Adrenal gland (tissue), 12 donors: ENCODE data around the gene DEPDC4. TPM values are rescaled to one million over a fixed set of nuclear protein-coding genes. Genes with fewer than 3 reads are reported as not detected.
A peak's percentile ranks its signal among the peaks of the same experiment; 100 is the strongest.
"Not testable (repeated sequence)": the region's sequence is repeated elsewhere in the genome, so short reads cannot be mapped to it uniquely, and the experiment has no call there.

Experiments used
- DNase-seq, 7 donors: peaks; one replicate each; pipeline ENCODE4 v3.0.0-alpha.2; 2019 to 2020
- H3K27ac ChIP-seq, 5 donors: fragments of 200-600 bp; sonication (generic) in 4 of 5; 1 replicate in 3 of 5; 2 replicates in 2 of 5; pipeline versions ENCODE4 v1.5.1 to v1.8.0; 2016 to 2020; ENCODE audit warnings: mild to moderate bottlenecking in 1 of 5
- H3K27me3 ChIP-seq: fragments of 200-600 bp; 2 replicates; pipeline ENCODE4 v1.8.0; 2021
- H3K36me3 ChIP-seq, 2 donors: fragments of 200-600 bp; replicated peaks in 1 of 2; 1 replicate in 1 of 2; 2 replicates in 1 of 2; pipeline versions ENCODE4 v1.5.1 to v1.8.0; 2018 to 2022
- H3K4me1 ChIP-seq, 2 donors: fragments of 200-600 bp; replicated peaks in 1 of 2; 1 replicate in 1 of 2; 2 replicates in 1 of 2; pipeline versions ENCODE4 v1.5.1 to v1.8.0; 2018 to 2021
- H3K4me3 ChIP-seq, 4 donors: fragments of 200-600 bp; sonication (generic) in 3 of 4; one replicate each; pipeline ENCODE4 v1.5.1; 2016 to 2018
- H3K9me3 ChIP-seq, 3 donors: fragments of 200-600 bp; sonication (generic) in 1 of 3; replicated peaks in 1 of 3; 1 replicate in 2 of 3; 2 replicates in 1 of 3; pipeline versions ENCODE4 v1.5.1 to v1.8.0; 2016 to 2021
- CTCF ChIP-seq, 6 experiments: fragments of 450-650 bp in 4 of 6; fragments of 200-600 bp in 2 of 6; sonication (generic) in 1 of 6; IDR thresholded peaks; 1 replicate in 5 of 6; 2 replicates in 1 of 6; pipeline versions ENCODE4 v1.5.1 to v1.8.0; 2016 to 2021; ENCODE audit warnings: antibody characterized with exemption in 6 of 6, mild to moderate bottlenecking in 2 of 6, moderate library complexity in 1 of 6
- POLR2A ChIP-seq, 2 donors: fragments of 450-650 bp; IDR thresholded peaks; one replicate each; pipeline ENCODE4 v1.6.1; 2017; ENCODE audit warnings: antibody characterized with exemption in 2 of 2, mild to moderate bottlenecking in 2 of 2, moderate library complexity in 1 of 2
- WGBS, 4 donors: extraction: QIAGEN DNeasy Blood & Tissue Kit in 2 of 4; methylation state at CpG; one replicate each; pipeline versions ENCODE4 v1.1.5 to v1.1.7; 2013 to 2017; 5-methylcytosine and 5-hydroxymethylcytosine counted together
- intact Hi-C, 2 donors: fragments of 100-400 bp; cut with DNase I; formaldehyde crosslinking; loops; one replicate each; pipeline versions ENCODE4 v1.14.1 to v1.15.0; 2022 to 2023
- polyA plus RNA-seq, 3 donors: library from polyadenylated mRNA; stranded (reverse); fragments of 200-250 nt in 2 of 3; fragments of 350-450 nt in 1 of 3; fragmentation: Illumina TruSeq in 1 of 3; extraction: RNeasy Lipid Tissue Mini Kit (QIAGEN cat#74804) in 1 of 3; gene quantifications; one replicate each; pipeline ENCODE4 v1.2.3, GENCODE V29; 2013 to 2014
- total RNA-seq, 9 donors: library from RNA; depleted of rRNA in 4 of 9; stranded (reverse); fragments of >200 nt in 4 of 9; fragments of 120-200 nt in 1 of 9; fragmentation: NEBNext Ultra II Directional in 1 of 9; extraction: Animal tissue kit (Norgen Biotek cat#: 25700) in 1 of 9; gene quantifications; one replicate each; pipeline versions ENCODE4 v1.1.0 to v1.2.4, GENCODE V29; 2013 to 2023
- donor health status: healthy with polysubstance abuse.
- donor health status: Bipolar disorder and iron deficiency.
- donor health status: DM: yes; HTN: yes; CAD: no.
- donor health status: DM: no; HTN: no; CAD: no.
- donor health status: DM: no; HTN: no; CAD: no.
- donor health status: DM: yes; HTN: yes; CAD: no.

The DEPDC4 gene
- total and polyA plus RNA-seq, 12 donors, result 0.17 to 3.5 (median 1.5) TPM; not detected in 1

DNA sequence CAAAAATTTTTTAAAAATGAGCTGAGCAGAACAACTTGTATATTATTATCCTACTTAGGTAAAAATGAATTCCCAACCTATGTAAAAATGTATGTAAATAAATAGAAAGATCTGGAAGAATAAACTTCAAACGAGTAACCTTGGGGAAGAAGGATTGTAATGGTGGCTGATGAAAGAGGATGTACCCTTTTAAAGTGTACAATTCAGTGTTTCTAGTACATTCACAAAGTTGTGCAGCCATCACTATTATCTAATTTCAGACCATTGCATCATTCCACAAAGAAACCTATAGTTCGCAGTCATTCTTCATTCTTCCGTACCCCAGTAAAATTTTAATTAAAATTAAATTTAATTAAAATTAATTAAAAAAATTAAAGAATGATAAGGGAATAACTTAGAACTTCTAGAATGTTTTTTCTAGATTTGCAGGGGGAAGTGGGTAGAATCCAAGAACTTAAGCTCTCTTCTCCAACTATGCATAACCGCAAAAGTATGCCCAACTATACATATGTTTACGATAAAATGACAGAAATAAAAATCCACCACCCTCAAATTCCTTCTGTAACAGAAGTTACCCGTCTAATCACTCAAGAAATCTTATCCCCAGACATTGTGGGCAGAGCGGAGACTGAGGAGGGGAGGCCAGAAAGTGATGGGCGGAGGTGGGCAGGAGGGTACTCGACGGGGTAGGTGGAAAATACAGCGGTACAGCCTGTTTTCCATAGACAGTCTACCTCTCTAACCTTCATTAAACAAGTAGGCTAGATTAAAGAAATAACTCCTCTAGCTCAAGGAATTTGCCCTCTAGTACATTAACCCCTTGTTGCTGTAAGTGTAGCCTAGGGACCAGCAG is 921 bp downstream of the DEPDC4 start:
- DNase-seq, result no peak
- H3K4me1 ChIP-seq, result peaks cover 15 to 30% of the 10 kb centered on the region in 2 donors
- no peaks in the 10 kb centered on the region for H3K36me3 ChIP-seq
- peak overlapping the region in 3 of 5 donors; percentile 96 to 98 (median 97) for H3K27ac ChIP-seq
- no peak for TF ChIP-seq POLR2A (IDR thresholded peaks at IDR 0.05)
- TF ChIP-seq CTCF (IDR thresholded peaks at IDR 0.05), result no peak
- H3K27me3 ChIP-seq, result no peaks in the 10 kb centered on the region
- H3K4me3 ChIP-seq, result peak overlapping the region in 2 of 4 donors; percentile 65 to 78
- WGBS, 4 donors, result 68 to 72% (median 70%) methylated on average over 11 of the region's 11 CpGs
- intact Hi-C loops, result no loop called here
- no peaks in the 10 kb centered on the region for H3K9me3 ChIP-seq

GRCh38 chr12:100265107-100265506 is 1.8 kb downstream of the DEPDC4 start:
- DNase-seq, intact Hi-C loops, H3K27ac ChIP-seq, H3K27me3 ChIP-seq, H3K9me3 ChIP-seq, H3K36me3 ChIP-seq, H3K4me3 ChIP-seq: not testable (repeated sequence)
- WGBS, 4 donors, result 94 to 96% (median 95%) methylated on average over 5 of the region's 5 CpGs
- H3K4me1 ChIP-seq, result peaks cover 15 to 21% of the 10 kb centered on the region in 2 donors

DNA sequence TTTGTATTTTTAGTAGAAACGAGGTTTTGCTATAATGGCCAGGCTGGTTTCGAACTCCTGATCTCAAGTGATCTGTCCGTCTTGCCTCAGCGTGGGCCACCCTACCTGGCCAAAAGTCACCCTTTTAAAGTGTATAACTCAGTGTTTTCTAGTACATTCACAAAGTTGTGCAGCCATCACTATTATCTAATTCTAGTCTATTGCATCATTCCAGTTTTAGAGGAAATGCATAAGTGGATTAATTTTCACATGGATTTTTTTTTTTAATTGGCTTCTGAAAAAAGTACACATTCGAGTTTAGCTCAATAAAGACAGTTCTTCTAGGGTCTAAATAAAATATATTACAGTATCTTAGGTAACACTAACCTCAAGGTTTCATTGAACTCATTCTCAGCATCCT is 3.7 kb downstream of the DEPDC4 start:
- H3K36me3 ChIP-seq, result no peaks in the 10 kb centered on the region
- H3K4me3 ChIP-seq, result no peak overlapping the region
- TF ChIP-seq CTCF (IDR thresholded peaks at IDR 0.05), result no peak
- no peak for TF ChIP-seq POLR2A (IDR thresholded peaks at IDR 0.05)
- no peaks in the 10 kb centered on the region for H3K9me3 ChIP-seq
- no peak overlapping the region for H3K27ac ChIP-seq
- WGBS, 4 donors, result 86 to 89% (median 88%) methylated on average over 5 of the region's 5 CpGs
- DNase-seq, result no peak
- H3K4me1 ChIP-seq, result peaks cover 2 to 3% of the 10 kb centered on the region in 2 donors
- H3K27me3 ChIP-seq, result no peaks in the 10 kb centered on the region
- intact Hi-C loops, result no loop called here

DNA sequence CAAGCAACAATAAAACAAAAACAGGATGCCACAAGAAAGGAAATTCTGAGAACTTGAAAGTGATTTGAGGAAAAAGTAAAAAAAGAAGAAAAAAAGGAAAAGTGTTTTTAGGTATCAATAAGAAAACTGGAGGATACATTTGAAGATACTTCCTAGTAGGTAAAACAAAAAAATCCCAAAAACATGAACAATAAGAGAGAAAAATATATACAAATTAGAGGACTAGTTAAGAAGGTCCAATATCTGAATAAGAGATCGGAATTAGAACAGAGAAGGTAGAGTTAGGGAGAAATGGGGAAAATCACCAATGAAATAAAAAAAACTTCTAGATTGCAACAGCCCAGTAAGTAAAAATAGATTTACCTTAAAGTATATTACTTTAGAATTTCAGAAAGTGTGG is 8.8 kb downstream of the DEPDC4 start:
- H3K36me3 ChIP-seq, result no peaks in the 10 kb centered on the region
- TF ChIP-seq POLR2A (IDR thresholded peaks at IDR 0.05), result no peak
- TF ChIP-seq CTCF (IDR thresholded peaks at IDR 0.05), result no peak
- DNase-seq, result no peak
- no peaks in the 10 kb centered on the region for H3K4me1 ChIP-seq
- no peak overlapping the region for H3K4me3 ChIP-seq
- intact Hi-C loops, result no loop called here
- no peaks in the 10 kb centered on the region for H3K27me3 ChIP-seq
- no peak overlapping the region for H3K27ac ChIP-seq
- WGBS, 4 donors, result 94 to 97% (median 96%) methylated on average over 1 of the region's 1 CpG
- H3K9me3 ChIP-seq, result no peaks in the 10 kb centered on the region

DNA sequence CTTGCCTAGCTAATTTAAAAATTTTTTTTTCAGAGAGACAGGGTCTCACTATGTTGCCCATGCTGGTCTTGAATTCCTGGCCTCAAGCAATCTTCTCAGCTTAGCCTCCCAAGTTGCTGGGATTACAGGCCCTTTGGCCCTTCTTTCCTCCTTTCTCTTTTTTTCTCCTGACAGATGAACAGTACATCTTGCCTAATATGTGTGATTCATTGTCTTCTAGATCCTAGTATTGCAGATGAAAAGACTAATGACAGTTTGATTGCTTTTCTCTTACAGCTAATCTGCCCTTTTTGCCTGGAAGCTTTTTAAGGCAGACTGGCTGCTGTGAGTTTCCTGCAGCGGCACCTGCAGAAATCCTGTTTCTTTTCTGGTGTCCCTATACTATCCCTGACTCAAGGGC is 12.0 kb downstream of the DEPDC4 start:
- intact Hi-C loops, result no loop called here
- H3K27ac ChIP-seq, result no peak overlapping the region
- WGBS, 4 donors, result 95 to 100% (median 96%) methylated on average over 1 of the region's 1 CpG
- no peaks in the 10 kb centered on the region for H3K4me1 ChIP-seq
- TF ChIP-seq POLR2A (IDR thresholded peaks at IDR 0.05), result no peak
- TF ChIP-seq CTCF (IDR thresholded peaks at IDR 0.05), result no peak
- no peak overlapping the region for H3K4me3 ChIP-seq
- no peaks in the 10 kb centered on the region for H3K36me3 ChIP-seq
- no peaks in the 10 kb centered on the region for H3K27me3 ChIP-seq
- DNase-seq, result no peak
- H3K9me3 ChIP-seq, result no peaks in the 10 kb centered on the region
